Aorta (tissue), 5 donors: Measurements from ENCODE around the gene TEAD1. TPM values are rescaled to one million over a fixed set of nuclear protein-coding genes. Genes with fewer than 3 reads are reported as not detected.
"Not testable (repeated sequence)": the region's sequence is repeated elsewhere in the genome, so short reads cannot be mapped to it uniquely, and the experiment has no call there.

ENCODE experiments used
- ATAC-seq: fragments of 200-7000 bp; cut with Tn5 transposase; one replicate; pipeline ENCODE4 v1.9.1; 2022; ENCODE audit warnings: moderate library complexity; ENCODE audit not compliant: low FRiP score
- DNase-seq, 2 donors: peaks; one replicate each; pipeline ENCODE4 v3.0.0-alpha.2; 2020
- H3K27ac ChIP-seq, 2 donors: one replicate each; pipeline ENCODE4 v1.5.1; 2013; ENCODE audit warnings: low read length in 2 of 2, mild to moderate bottlenecking in 2 of 2, moderate library complexity in 2 of 2, control low read depth in 1 of 2, inconsistent platforms in 1 of 2, low read depth in 1 of 2
- H3K27me3 ChIP-seq, 2 donors: one replicate each; pipeline ENCODE4 v1.6.1; 2013; ENCODE audit warnings: control low read depth in 1 of 2, low read length in 1 of 2, mild to moderate bottlenecking in 1 of 2, moderate library complexity in 1 of 2; ENCODE audit not compliant: insufficient read depth in 2 of 2, control insufficient read depth in 1 of 2
- H3K36me3 ChIP-seq, 2 donors: one replicate each; pipeline ENCODE4 v1.6.1; 2013; ENCODE audit warnings: control low read depth in 1 of 2, low read length in 1 of 2, mild to moderate bottlenecking in 1 of 2; ENCODE audit not compliant: insufficient read depth in 2 of 2, control insufficient read depth in 1 of 2
- H3K4me1 ChIP-seq, 2 donors: one replicate each; pipeline ENCODE4 v1.6.1; 2013; ENCODE audit warnings: low read length in 2 of 2, control low read depth in 1 of 2, mild to moderate bottlenecking in 1 of 2, moderate library complexity in 1 of 2; ENCODE audit not compliant: insufficient read depth in 2 of 2, control insufficient read depth in 1 of 2
- H3K4me3 ChIP-seq, 2 donors: one replicate each; pipeline ENCODE4 v1.5.1; 2013; ENCODE audit warnings: low read length in 2 of 2, control low read depth in 1 of 2, mild to moderate bottlenecking in 1 of 2
- H3K9me3 ChIP-seq: one replicate; pipeline ENCODE4 v1.6.1; 2013; ENCODE audit warnings: mild to moderate bottlenecking, low read length; ENCODE audit not compliant: control insufficient read depth
- WGBS, 2 donors: extraction: QIAGEN DNeasy Blood & Tissue Kit; methylation state at CpG; one replicate each; pipeline ENCODE4 v1.1.7; 2013; 5-methylcytosine and 5-hydroxymethylcytosine counted together
- intact Hi-C, 2 donors: fragments of 100-400 bp; cut with DNase I; formaldehyde crosslinking; loops; one replicate each; pipeline versions ENCODE4 v1.14.2 to v1.15.0; 2022
- polyA plus RNA-seq, 2 donors: library from polyadenylated mRNA; stranded (reverse); fragments of 200-250 nt; gene quantifications; one replicate each; pipeline ENCODE4 v1.2.3, GENCODE V29; 2013
- total RNA-seq, 2 donors: library from RNA; stranded (reverse); fragmentation: NEBNext Ultra II Directional; extraction: Animal tissue kit (Norgen Biotek cat#: 25700); gene quantifications; one replicate each; pipeline ENCODE4 v1.2.1, GENCODE V29; 2021
- donor health status: healthy with polysubstance abuse.
- donor health status: Bipolar disorder and iron deficiency.
- donor health status: DM: no; HTN: no; CAD: no.
- donor health status: DM: no; HTN: no; CAD: no.
- donor health status: DM: yes; HTN: yes; CAD: no.

Gene TEAD1
- total and polyA plus RNA-seq, 4 donors: 10.8 to 64.9 (median 34.3) TPM

DNA sequence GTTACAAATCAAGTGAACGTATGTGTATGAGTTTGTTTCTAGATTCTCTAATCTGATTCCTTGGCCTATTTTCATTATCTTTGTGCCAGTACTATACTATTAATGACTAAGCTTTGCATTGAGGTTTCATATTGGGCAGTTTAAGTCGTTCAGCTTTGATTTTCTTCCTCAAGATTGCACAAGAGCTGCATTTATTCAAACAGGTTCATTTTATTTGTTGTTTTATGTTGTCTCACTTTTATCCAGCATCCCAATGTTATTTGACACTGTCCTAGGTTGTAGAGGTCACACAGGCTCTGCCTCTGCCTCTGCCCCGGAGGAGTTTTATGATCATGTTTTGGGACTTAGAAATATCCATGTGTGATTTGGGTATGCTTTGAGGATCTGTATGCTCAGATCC, 79.8 kb downstream of the TEAD1 start:
- WGBS, 2 donors: 83 to 84% methylated on average over 3 of the region's 3 CpGs
- Histone ChIP-seq H3K27me3 (no peaks in the 10 kb centered on the region), H3K4me3 (no peak overlapping the region), H3K4me1 (no peaks in the 10 kb centered on the region), H3K27ac (no peak overlapping the region), H3K9me3 (no peaks in the 10 kb centered on the region), H3K36me3 (no peaks in the 10 kb centered on the region)
- DNase-seq (no peak), ATAC-seq (no peak)
- intact Hi-C loops: no loop called here

DNA sequence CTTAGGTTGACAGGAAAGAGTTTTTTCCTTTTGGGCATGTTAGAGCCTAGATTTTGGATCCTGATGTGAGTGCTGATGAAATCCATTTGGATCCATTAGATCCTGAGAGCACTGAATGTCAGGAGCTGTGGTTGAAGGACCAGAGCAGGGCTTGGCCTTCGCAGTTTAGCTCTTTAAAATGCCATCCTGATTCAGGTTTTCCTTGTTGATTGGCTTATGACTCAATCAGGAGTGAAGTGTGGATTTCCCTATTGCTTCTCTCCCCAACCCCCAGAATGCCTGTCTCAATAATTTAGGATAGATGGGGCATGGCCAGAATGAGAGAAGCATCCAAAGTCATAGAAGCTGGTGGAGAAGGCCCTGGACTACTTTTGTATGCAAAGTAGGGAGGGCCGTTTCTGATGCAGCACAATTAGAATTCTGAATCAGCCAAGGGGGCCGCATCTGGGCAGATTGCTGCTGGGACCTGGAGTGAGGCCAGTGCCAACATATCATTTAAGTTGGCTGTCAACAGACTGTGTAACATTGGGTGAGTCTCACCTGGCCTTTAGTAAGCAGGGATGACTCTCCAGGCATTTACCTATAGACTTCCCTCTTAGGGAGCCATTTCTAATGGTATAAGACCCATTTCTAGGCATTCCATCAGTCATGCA, 80.5 kb downstream of the TEAD1 start:
- DNase-seq (no peak), ATAC-seq (no peak)
- no peak overlapping the region for H3K4me3 ChIP-seq
- H3K36me3 ChIP-seq: no peaks in the 10 kb centered on the region
- H3K27ac ChIP-seq: no peak overlapping the region
- intact Hi-C loops: no loop called here
- no peaks in the 10 kb centered on the region for H3K9me3 ChIP-seq
- no peaks in the 10 kb centered on the region for H3K27me3 ChIP-seq
- 88 to 91% methylated on average over 3 of the region's 3 CpGs for WGBS, 2 donors
- no peaks in the 10 kb centered on the region for H3K4me1 ChIP-seq

DNA sequence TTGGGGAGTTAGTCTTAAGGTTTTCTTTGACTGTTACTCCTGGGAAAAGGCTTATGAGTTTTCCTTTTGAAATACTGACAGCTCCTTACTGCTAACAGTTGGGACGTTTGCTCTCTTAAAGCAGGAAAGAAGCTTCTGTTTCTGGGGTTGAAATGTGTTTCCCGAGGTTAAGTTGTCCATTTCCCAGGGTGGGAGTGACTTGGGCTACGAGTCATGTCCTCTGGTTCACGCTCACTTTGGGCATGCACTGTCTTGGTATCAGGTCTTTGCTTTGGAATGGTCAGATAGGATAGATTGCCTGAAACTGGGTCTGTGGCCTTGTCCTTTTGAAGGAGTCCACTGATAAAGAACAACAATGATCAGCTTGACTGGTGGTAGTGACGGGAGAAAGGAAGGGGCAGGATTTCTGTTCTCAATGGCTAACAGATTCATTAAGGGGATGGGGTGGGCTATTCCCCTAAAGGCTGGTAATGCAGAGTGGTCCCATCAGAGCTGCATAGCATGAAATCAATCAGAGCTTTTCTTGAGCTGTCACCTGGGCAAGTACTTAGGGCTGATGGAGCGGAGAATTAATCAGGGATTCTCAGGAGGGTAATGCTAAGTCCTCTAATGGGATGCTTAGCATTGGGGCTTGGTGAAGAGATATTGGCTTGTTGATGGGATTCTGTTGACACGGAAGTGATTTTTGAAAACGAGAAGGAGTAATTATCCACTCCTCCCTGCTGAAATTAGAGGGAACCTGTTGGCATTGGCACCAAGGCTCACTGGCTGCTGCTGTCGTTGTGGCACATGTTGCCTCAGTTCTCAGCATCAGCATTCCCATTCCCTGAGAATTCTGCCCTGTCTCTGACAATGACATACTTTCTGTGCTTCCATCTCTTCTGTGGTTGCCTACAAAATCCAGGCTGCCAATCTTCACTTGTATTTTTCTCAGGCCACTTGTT, 81.6 kb downstream of the TEAD1 start:
- DNase-seq: no peak
- Histone ChIP-seq H3K36me3 (no peaks in the 10 kb centered on the region), H3K27ac (no peak overlapping the region), H3K9me3 (no peaks in the 10 kb centered on the region), H3K4me1 (no peaks in the 10 kb centered on the region), H3K4me3 (no peak overlapping the region), H3K27me3 (no peaks in the 10 kb centered on the region)
- intact Hi-C loops: no loop called here
- no peak for ATAC-seq
- WGBS, 2 donors: 73 to 83% methylated on average over 9 of the region's 9 CpGs

DNA sequence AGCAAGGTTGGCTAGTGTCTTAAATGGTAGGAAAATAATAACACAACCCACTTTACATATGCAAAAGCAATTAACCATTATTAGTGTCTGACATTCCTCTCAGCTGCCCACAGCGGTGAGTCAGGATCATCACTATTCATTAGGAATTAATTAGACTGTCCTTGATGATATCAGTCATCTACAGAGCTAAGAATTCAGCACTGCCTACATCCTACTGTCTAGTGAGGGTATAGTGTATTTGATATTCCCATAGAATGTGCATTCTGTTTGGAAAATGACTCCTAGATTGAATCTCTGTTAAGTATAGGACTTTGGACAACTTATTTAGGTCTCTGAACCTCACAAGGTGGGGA, 82.2 kb downstream of the TEAD1 start:
- no peak overlapping the region for H3K27ac ChIP-seq
- H3K4me3 ChIP-seq: no peak overlapping the region
- H3K9me3 ChIP-seq: no peaks in the 10 kb centered on the region
- H3K27me3 ChIP-seq: no peaks in the 10 kb centered on the region
- intact Hi-C loops: no loop called here
- no peak for DNase-seq
- no peak for ATAC-seq
- no peaks in the 10 kb centered on the region for H3K36me3 ChIP-seq
- 95 to 98% methylated on average over 1 of the region's 1 CpG for WGBS, 2 donors
- H3K4me1 ChIP-seq: no peaks in the 10 kb centered on the region

DNA sequence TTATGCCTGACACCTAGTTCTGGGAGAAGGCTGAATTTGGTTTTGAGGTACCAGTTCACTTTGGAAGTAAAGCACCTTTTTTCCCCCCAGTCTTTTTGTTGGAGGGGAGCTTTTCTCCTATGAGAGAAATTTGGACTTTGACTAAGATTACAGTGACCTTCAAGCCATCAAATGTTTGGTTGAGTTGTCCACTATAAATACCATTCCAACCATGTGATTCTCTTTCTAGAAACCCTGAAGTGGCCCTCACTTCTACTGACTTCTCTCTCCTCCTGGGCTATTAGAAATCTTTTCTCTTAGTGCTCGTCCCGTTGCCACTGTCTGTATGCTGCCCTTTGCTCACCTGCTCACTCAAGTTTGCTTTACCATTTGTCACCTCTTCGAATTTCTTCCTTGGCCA, 82.6 kb downstream of the TEAD1 start:
- intact Hi-C loops: no loop called here
- Histone ChIP-seq H3K27me3 (no peaks in the 10 kb centered on the region), H3K36me3 (no peaks in the 10 kb centered on the region), H3K9me3 (no peaks in the 10 kb centered on the region), H3K4me1 (no peaks in the 10 kb centered on the region), H3K27ac (no peak overlapping the region), H3K4me3 (no peak overlapping the region)
- no peak for ATAC-seq
- no peak for DNase-seq
- WGBS, 2 donors: 76 to 82% methylated on average over 3 of the region's 3 CpGs

DNA sequence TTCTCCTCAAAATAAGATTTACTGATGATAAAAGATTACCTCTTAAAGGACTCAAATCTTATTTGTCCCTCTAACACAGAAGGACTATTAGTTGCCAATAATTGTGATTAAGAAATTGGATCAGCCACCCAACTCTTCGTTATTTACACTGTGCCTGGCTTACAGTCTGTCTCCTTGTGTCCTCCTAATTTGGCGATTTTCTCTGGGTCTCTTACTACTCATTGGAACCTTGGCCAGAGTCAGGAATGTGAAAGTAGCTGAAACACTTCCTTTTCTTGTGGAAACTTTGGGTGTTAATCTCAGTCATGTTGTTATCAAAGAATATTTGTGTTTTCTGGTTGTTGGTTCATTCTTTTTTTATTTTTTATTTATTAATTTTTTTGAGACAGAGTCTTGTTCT, 83.2 kb downstream of the TEAD1 start:
- no peak overlapping the region for H3K4me3 ChIP-seq
- no peak overlapping the region for H3K27ac ChIP-seq
- no peak for ATAC-seq
- 35 to 40% methylated on average over 2 of the region's 2 CpGs for WGBS, 2 donors
- intact Hi-C loops: no loop called here
- H3K36me3 ChIP-seq: no peaks in the 10 kb centered on the region
- no peaks in the 10 kb centered on the region for H3K9me3 ChIP-seq
- H3K4me1 ChIP-seq: no peaks in the 10 kb centered on the region
- no peak for DNase-seq
- no peaks in the 10 kb centered on the region for H3K27me3 ChIP-seq

DNA sequence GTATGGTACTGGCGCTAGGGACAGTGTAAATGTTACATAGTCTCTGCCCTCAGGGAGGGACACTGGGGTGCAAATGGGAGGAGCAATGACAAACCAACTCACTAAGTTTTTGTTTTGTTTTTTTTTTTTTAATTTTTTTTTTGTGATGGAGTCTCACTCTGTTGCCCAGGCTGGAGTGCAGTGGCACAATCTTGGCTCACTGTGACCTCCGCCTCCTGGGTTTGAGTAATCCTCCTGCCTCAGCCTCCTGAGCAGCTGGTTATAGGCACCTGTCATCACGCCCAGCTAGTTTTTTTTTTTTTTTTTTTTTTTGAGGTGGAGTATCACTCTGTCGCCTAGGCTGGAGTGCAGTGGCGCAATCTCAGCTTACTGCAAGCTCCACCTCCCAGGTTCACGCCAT, 83.9 kb downstream of the TEAD1 start:
- intact Hi-C loops, H3K9me3 ChIP-seq, H3K27ac ChIP-seq, H3K36me3 ChIP-seq, H3K4me1 ChIP-seq, DNase-seq, H3K4me3 ChIP-seq, H3K27me3 ChIP-seq, ATAC-seq: not testable (repeated sequence)
- 95 to 98% methylated on average over 6 of the region's 6 CpGs for WGBS, 2 donors

DNA sequence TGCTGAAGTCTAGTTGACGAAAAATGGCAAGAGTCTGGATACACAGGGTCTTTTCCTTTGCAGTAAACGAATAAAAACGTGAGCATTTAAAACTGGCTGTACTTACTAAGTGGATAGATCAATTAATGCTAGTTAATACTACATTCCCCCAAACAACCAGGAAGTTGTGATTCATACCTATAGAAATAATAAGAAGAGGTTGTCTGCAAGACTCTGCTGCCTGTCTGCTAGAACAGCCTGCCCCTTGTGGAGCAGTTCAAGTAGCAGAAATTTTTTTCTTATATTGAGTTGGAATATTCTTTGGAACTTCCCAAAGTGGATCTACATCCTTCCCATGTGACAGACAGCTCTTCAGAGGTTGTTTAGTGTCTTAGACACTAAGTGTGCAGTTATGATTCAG, 86.8 kb downstream of the TEAD1 start:
- Histone ChIP-seq H3K27me3 (no peaks in the 10 kb centered on the region), H3K36me3 (no peaks in the 10 kb centered on the region), H3K4me1 (no peaks in the 10 kb centered on the region), H3K9me3 (no peaks in the 10 kb centered on the region), H3K4me3 (no peak overlapping the region), H3K27ac (no peak overlapping the region)
- ATAC-seq: no peak
- intact Hi-C loops: loop anchor here in 1 of 2 donors (10.0 kb wide), 1 partner anchor 66 kb away; no protein-coding TSS in a partner anchor
- DNase-seq: no peak
- 74 to 88% methylated on average over 3 of the region's 3 CpGs for WGBS, 2 donors

DNA sequence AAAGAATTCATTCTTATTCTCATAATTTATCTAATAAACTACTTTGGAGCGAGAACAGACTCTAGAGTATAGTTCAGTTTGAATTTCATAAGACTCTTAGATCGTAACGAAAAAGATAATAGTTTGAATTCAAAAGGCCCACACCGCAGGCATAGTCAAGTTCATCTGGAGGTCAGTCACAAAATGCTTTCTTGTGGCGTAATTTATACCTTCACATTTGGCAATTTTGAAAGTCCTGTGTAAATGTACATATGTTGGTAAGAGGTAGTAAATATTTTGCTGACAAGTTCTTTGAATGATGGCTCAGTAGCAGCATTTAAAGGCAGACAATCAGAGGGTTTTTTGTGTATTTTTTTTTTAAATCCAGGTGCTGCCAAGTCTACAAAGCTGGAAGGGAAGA, 88.1 kb downstream of the TEAD1 start:
- no peak for ATAC-seq
- H3K27ac ChIP-seq: no peak overlapping the region
- H3K27me3 ChIP-seq: no peaks in the 10 kb centered on the region
- no peak overlapping the region for H3K4me3 ChIP-seq
- no peaks in the 10 kb centered on the region for H3K4me1 ChIP-seq
- H3K9me3 ChIP-seq: no peaks in the 10 kb centered on the region
- H3K36me3 ChIP-seq: no peaks in the 10 kb centered on the region
- 90 to 94% methylated on average over 5 of the region's 5 CpGs for WGBS, 2 donors
- intact Hi-C loops: loop anchor here in 1 of 2 donors (10.0 kb wide), 1 partner anchor 67 kb away; no protein-coding TSS in a partner anchor
- no peak for DNase-seq
